Eye (tissue), 1 donor: ENCODE measurements around the gene COL4A1.
A peak's percentile ranks its signal among the peaks of the same experiment; 100 is the strongest.
"Not testable (repeated sequence)": the region's sequence is repeated elsewhere in the genome, so short reads cannot be mapped to it uniquely, and the experiment has no call there.

Source experiments
- DNase-seq: peaks from one replicate; pipeline ENCODE4 v3.0.0-alpha.2; 2015

Gene COL4A1

DNA sequence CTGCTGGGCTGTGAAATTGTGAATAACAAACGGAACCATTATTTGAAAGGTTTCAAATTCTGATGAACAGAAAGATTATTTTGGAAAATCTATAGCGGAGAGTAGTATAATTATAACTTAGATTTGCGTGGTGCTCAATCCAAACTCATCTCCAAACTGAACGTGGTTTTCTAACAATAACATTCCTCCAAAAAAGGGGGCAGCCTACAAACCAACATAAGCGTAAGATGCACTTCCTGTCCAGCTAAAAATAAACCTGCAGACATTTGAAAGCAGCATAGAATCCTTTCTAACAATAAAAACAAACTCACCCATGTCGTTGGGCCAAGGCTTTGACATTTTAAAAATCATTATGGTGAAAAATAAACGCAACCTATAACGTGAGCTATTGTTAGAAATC, 178.4 kb downstream of the COL4A1 start:
- DNase-seq = no peak

- DNase-seq = no peak
Observed at GRCh38 chr13:110127986-110128511, 178.9 kb downstream of the COL4A1 start.

GRCh38 chr13:110126391-110126961, 180.5 kb downstream of the COL4A1 start:
- DNase-seq = peak; percentile 91

- no peak for DNase-seq
Observed at GRCh38 chr13:110125613-110126272, 181.2 kb downstream of the COL4A1 start.

DNA sequence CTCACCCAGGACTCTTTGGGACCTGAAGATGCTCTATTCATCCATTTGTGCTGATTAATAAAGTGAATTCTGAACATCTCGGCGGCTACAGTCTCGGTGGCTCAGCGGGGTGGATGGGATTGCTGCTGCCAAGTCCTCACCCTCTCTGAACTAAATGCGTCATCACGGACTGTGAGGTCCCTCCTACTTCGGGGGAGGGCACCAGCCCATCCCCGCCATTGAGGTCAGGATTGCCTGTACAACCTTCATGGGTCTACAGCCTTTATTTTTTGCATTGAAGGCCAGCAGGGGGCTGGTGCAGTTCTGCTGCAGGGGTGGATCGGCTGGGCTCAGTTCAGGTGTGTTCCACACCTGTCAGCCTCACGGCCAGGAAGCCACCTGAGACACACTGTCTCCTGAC, 181.8 kb downstream of the COL4A1 start:
- no peak for DNase-seq

GRCh38 chr13:110124201-110124940, 182.6 kb downstream of the COL4A1 start:
- peak; percentile 59 for DNase-seq

GRCh38 chr13:110123041-110123809, 183.7 kb downstream of the COL4A1 start:
- no peak for DNase-seq

GRCh38 chr13:110121422-110122083, 185.4 kb downstream of the COL4A1 start:
- DNase-seq = no peak

GRCh38 chr13:110119935-110120905, 186.7 kb downstream of the COL4A1 start:
- no peak for DNase-seq

DNA sequence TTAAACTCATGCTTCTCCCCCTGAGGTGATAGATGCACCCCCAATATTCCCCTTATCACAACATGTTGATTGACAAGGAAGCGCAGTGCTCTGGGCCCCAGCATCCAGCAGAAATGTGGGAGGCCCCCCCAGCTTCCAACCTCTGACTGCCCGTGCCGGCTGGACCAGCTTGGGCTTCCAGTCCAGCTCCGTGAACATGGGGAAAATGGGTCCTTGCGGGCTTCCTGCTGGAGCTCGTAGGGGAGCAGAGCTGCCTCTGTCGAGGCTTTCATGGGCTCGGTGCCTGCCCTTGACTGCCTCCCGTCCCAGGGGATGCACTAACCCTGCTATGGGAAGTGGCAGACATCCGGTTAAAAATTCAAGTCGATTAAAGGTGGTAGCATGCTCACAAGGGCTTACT, 188.9 kb downstream of the COL4A1 start:
- DNase-seq = no peak

DNA sequence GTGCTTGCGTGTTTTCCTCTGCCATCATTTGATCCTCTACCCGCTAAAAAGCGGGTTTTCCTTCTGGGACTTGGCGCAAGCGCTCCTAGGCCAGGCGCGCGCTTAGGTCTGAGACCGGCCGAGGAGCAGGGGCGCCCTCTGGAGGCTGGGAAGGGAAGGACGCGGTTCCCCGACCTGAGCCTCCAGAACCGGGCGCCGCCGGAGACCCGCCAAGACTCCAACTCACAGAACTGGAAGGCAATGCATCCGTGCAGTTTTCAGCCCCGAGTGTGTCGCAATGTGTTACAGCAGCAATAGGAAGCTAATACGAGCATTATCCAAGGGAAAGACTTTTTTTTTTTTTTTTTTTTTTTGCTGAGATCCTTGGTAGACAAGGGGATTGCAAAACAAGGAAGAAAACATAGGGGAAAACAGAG, 190.9 kb downstream of the COL4A1 start:
- peak; percentile 84 for DNase-seq

DNA sequence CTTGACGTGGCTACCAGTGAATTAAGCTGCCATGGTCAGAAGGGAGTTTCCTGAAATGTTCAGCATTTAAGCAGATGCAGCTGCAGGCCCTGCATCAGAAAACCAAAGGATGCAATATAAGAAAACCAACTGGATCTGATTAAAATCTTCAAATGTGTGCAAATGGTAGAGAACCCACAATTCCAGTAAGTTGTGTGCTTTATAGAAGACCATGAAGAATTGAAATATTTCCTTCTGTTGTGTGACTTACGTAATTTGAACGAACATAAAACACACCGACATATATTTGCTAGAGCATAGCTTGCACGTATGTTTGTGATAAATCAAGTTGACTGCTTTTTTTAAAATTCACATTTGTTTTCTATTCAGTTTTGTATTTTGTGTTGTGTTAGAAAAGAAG, 191.4 kb downstream of the COL4A1 start:
- DNase-seq = no peak

DNA sequence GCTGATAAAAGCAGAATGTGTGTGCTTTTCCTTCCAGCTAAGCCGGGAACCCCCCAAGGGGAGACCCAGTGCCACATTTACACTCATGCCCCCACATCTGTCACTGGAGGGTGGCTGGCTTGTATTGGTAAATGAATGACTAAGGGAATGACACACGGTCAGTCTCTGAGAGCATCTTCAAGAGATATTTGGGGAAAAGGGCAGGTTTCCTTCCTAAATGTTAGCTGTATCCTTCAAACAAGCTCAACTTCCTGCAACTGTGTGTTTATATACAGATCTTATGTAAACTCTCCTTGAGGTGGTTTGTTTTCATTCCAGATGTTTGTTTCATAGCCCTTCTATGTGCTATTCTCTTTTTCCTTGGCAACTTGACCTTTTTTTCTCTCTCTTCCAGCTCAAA, 192.6 kb downstream of the COL4A1 start:
- no peak for DNase-seq

- DNase-seq = no peak
Observed at GRCh38 chr13:110113284-110113764, 193.6 kb downstream of the COL4A1 start.

DNA sequence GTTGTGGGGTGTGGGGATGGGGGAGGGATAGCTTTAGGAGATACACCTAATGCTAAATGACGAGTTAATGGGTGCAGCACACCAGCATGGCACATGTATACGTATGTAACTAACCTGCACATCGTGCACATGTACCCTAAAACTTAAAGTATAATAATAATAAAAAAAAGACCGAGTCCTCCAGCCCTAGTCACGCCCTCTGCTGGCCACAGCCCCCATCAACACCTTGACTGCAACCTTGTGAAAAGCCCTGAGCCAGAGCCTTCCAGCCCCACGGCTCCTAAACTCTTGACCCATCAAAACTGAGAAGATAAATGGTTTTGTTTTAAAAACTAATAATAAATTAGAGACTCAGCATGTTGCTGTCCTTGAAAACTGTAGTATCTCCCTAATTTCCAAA, 194.6 kb downstream of the COL4A1 start:
- not testable (repeated sequence) for DNase-seq

DNA sequence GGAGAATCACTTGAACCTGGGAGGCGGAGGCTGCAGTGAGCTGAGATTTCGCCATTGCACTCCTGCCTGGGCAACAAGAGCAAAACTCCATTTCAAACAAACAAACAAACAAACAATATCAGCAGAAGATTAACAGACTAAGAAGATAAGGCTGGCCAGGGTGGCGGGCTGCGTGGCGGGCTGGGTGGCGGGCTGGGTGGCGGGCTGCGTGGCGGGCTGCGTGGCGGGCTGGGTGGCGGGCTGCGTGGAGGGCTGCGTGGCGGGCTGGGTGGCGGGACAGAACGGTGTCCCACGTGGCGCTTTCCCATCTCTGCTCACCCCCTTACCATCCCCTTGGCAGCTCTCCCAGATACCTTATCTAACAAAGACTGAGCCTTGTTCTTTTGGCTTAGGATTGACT, 196.2 kb downstream of the COL4A1 start:
- no peak for DNase-seq

GRCh38 chr13:110109910-110110309, 197.0 kb downstream of the COL4A1 start:
- no peak for DNase-seq

GRCh38 chr13:110109140-110109783, 197.7 kb downstream of the COL4A1 start:
- DNase-seq = no peak

- DNase-seq = peak; percentile 88
Observed at GRCh38 chr13:110108348-110109139, 198.4 kb downstream of the COL4A1 start.
